ENCODE results near the gene REV3L. TPM values are rescaled to one million over a fixed set of nuclear protein-coding genes. Genes with fewer than 3 reads are reported as not detected.

Gene REV3L
- total and polyA plus RNA-seq, 2 donors (not counting 3 experiments of a cell fraction or from before 2014, with no cell fraction given), result 6.0 to 22.7 TPM

- no peak overlapping the region for H3K4me2 ChIP-seq (ENCODE audit: insufficient read depth, low read length)
- H3K36me3 ChIP-seq (ENCODE audit: control insufficient read depth in 2 of 2, extremely low read depth in 1 of 2, insufficient read depth in 2 of 2, low read length in 2 of 2), result peaks cover 2 to 5% of the 10 kb centered on the region in 2 experiments
- no peaks in the 10 kb centered on the region for H3K27me3 ChIP-seq (ENCODE audit: control insufficient read depth in 2 of 2, insufficient read depth in 2 of 2, low read length in 2 of 2)
- H3K9me3 ChIP-seq (replicated peaks; ENCODE audit: control insufficient read depth, insufficient read depth, low read length), result no peaks in the 10 kb centered on the region
- no TSS peak for BruUV-seq (replicated peaks)
- H4K20me1 ChIP-seq (replicated peaks; ENCODE audit: control insufficient read depth, extremely low read depth, insufficient read depth, low read length), result no peaks in the 10 kb centered on the region
- TF ChIP-seq GATA2 (IDR thresholded peaks at IDR 0.05; ENCODE audit: insufficient read depth, insufficient read length, low read depth, low read length) (no peak), JUN (IDR thresholded peaks at IDR 0.05; ENCODE audit: borderline replicate concordance, insufficient read depth, insufficient read length, low read depth) (no peak), MYC (IDR thresholded peaks at IDR 0.05; ENCODE audit: low read depth, low read length) (no peak), POLR2AphosphoS5 (IDR thresholded peaks at IDR 0.05; ENCODE audit: insufficient read depth, low read depth, low read length) (no peak), EZH2 (IDR thresholded peaks at IDR 0.05; ENCODE audit: borderline replicate concordance, low read depth, low read length, severe bottlenecking) (no peak), FOS (IDR thresholded peaks at IDR 0.05; ENCODE audit: borderline replicate concordance, insufficient read depth, low read length) (no peak), POLR2A (IDR thresholded peaks at IDR 0.05; ENCODE audit: low read depth, low read length) (no peak)
- TF ChIP-seq, protein P1, sequence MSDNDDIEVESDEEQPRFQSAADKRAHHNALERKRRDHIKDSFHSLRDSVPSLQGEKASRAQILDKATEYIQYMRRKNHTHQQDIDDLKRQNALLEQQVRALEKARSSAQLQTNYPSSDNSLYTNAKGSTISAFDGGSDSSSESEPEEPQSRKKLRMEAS (IDR thresholded peaks at IDR 0.05; ENCODE audit: insufficient read depth, insufficient read length), result no peak
- TF ChIP-seq, protein P2, sequence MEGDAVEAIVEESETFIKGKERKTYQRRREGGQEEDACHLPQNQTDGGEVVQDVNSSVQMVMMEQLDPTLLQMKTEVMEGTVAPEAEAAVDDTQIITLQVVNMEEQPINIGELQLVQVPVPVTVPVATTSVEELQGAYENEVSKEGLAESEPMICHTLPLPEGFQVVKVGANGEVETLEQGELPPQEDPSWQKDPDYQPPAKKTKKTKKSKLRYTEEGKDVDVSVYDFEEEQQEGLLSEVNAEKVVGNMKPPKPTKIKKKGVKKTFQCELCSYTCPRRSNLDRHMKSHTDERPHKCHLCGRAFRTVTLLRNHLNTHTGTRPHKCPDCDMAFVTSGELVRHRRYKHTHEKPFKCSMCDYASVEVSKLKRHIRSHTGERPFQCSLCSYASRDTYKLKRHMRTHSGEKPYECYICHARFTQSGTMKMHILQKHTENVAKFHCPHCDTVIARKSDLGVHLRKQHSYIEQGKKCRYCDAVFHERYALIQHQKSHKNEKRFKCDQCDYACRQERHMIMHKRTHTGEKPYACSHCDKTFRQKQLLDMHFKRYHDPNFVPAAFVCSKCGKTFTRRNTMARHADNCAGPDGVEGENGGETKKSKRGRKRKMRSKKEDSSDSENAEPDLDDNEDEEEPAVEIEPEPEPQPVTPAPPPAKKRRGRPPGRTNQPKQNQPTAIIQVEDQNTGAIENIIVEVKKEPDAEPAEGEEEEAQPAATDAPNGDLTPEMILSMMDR (IDR thresholded peaks at IDR 0.05; ENCODE audit: extremely low read depth in 1 of 2, insufficient read depth in 1 of 2, low read depth in 1 of 2, low read length in 2 of 2), result no peak
- FAIRE-seq (no peak), DNase-seq (ENCODE audit: low read depth, low spot score) (no peak)
- H3K9ac ChIP-seq (replicated peaks; ENCODE audit: extremely low read depth, insufficient read depth, low read length), result no peak overlapping the region
- H3K4me1 ChIP-seq (ENCODE audit: control insufficient read depth, extremely low read depth, insufficient read depth, low read length), result no peaks in the 10 kb centered on the region
- H2AFZ ChIP-seq (ENCODE audit: low read depth, low read length), result no peak overlapping the region
- H3K4me3 ChIP-seq (replicated peaks in 1 of 3; ENCODE audit: insufficient read depth in 1 of 3, low read depth in 1 of 3, low read length in 3 of 3), result no peak overlapping the region
- dilution Hi-C loops (cut with MboI; ENCODE audit: extremely low pct_ligation_motif_present, low sequenced_read_pairs), result no loop called here
- H3K79me2 ChIP-seq (ENCODE audit: control insufficient read depth, insufficient read depth, low read length), result no peaks in the 10 kb centered on the region
- CTCF ChIA-PET, result no interaction called here
- POLR2A ChIA-PET, result no interaction called here
- no peak overlapping the region for H3K27ac ChIP-seq (ENCODE audit: insufficient read depth, low read depth, low read length)
- no peaks in the 10 kb centered on the region for H3K9me1 ChIP-seq (replicated peaks; ENCODE audit: control insufficient read depth, extremely low read depth, insufficient read depth, low read length)
- intact Hi-C loops (cut with micrococcal nuclease), result no loop called here
Measured at GRCh38 chr6:111278731-111279130, 204.3 kb downstream of the REV3L start.

All from endothelial cell of umbilical vein (primary cell).